ENCODE measurements around the gene PSMD9. TPM values are rescaled to one million over a fixed set of nuclear protein-coding genes. Genes with fewer than 3 reads are reported as not detected.

The PSMD9 gene
- total RNA-seq: 10 to 100 TPM; 39.0 to 52.3 TPM
- 10 to 100 TPM; 50.1 to 57.6 TPM for polyA plus RNA-seq

GRCh38 chr12:121888478-121889273 lies at the start of gene PSMD9:
Gene PSMD9 (plus strand): TSS chr12:121888790. CDS start chr12:121888857, 67 bp downstream.
- DNase-seq (ENCODE audit: low spot score): peak; percentile 99
- H3K4me3 ChIP-seq (ENCODE audit: low read depth in 1 of 3, low read length in 3 of 3): peak within 1 kb of the TSS; percentile 61 to 96 (median 89)
- H3K4me1 ChIP-seq (ENCODE audit: control insufficient read depth in 4 of 4, insufficient read depth in 4 of 4, low read length in 3 of 4): peaks cover 0 to 28% (median 15%) of the 10 kb centered on the region in 4 donors
- H3K9me3 ChIP-seq (ENCODE audit: control insufficient read depth in 4 of 4, low read length in 3 of 4): no peaks in the 10 kb centered on the region
- peak within 1 kb of the TSS; percentile 86 to 95 for H3K9ac ChIP-seq (ENCODE audit: low read depth in 1 of 2, low read length in 2 of 2)
- peak within 1 kb of the TSS; percentile 94 to 95 for H3K27ac ChIP-seq (ENCODE audit: low read depth in 1 of 2, low read length in 2 of 2)
- WGBS: under 1% methylated on average over 67 of the region's 67 CpGs
- no peaks in the 10 kb centered on the region for H3K36me3 ChIP-seq (ENCODE audit: control insufficient read depth in 4 of 4, insufficient read depth in 3 of 4, low read depth in 1 of 4, low read length in 3 of 4)
- H3K27me3 ChIP-seq (ENCODE audit: control insufficient read depth in 4 of 4, insufficient read depth in 4 of 4, low read length in 3 of 4): no peaks in the 10 kb centered on the region
- TF ChIP-seq JUND (IDR thresholded peaks at IDR 0.05) (peak; percentile 73 to 81), FOXA2 (IDR thresholded peaks at IDR 0.05) (peak; percentile 34), RXRA (IDR thresholded peaks at IDR 0.05) (peak; percentile 71 to 78), FOXA1 (IDR thresholded peaks at IDR 0.05) (no peak), NR2F2 (IDR thresholded peaks at IDR 0.05) (peak; percentile 72), MAX (IDR thresholded peaks at IDR 0.05) (peak; percentile 97), RAD21 (IDR thresholded peaks at IDR 0.05) (peak; percentile 80 to 86), CTCF (IDR thresholded peaks at IDR 0.05; ENCODE audit: low read depth, low read length, missing input control) (peak; percentile 78), ATF3 (IDR thresholded peaks at IDR 0.05) (peak; percentile 55), HNF4G (IDR thresholded peaks at IDR 0.05) (no peak), ZBTB33 (IDR thresholded peaks at IDR 0.05) (peak; percentile 98), TAF1 (conservative IDR thresholded peaks at IDR 0.05) (peak; percentile 27), REST (IDR thresholded peaks at IDR 0.05) (peak; percentile 86), GABPA (IDR thresholded peaks at IDR 0.05 in 1 of 2, conservative IDR thresholded peaks at IDR 0.05 in 1 of 2) (peak; percentile 76 to 95), YY1 (IDR thresholded peaks at IDR 0.05) (peak; percentile 96), EGR1 (IDR thresholded peaks at IDR 0.05; ENCODE audit: low read depth in 2 of 2) (peak in 1 of 2 donors; percentile 75), SP1 (IDR thresholded peaks at IDR 0.05) (peak; percentile 84), HNF4A (conservative IDR thresholded peaks at IDR 0.05) (peak; percentile 8 to 50)
